Neutrophil (primary cell): ENCODE data around the gene CAPN8.

Experiments
- H3K27ac ChIP-seq: fragments of 200-600 bp; sonication (generic); 2 replicates; pipeline ENCODE4 v1.5.1; 2016; ENCODE audit warnings: mild to moderate bottlenecking, moderate library complexity
- H3K27me3 ChIP-seq: fragments of 200-600 bp; sonication (generic); 2 replicates; pipeline ENCODE4 v1.6.0; 2016; ENCODE audit warnings: mild to moderate bottlenecking
- H3K36me3 ChIP-seq: fragments of 200-600 bp; sonication (generic); 2 replicates; pipeline ENCODE4 v1.5.1; 2017
- H3K4me1 ChIP-seq, 2 experiments: fragments of 200-600 bp in 1 of 2; sonication (generic) in 1 of 2; 1 replicate in 1 of 2; 2 replicates in 1 of 2; pipeline versions ENCODE4 v1.5.1 to v1.6.1; 2013 to 2016; ENCODE audit warnings: low read depth in 1 of 2, low read length in 1 of 2, mild to moderate bottlenecking in 1 of 2, moderate library complexity in 1 of 2; ENCODE audit not compliant: control insufficient read depth in 1 of 2, insufficient read depth in 1 of 2
- H3K4me3 ChIP-seq, 2 experiments: fragments of 200-600 bp in 1 of 2; sonication (generic) in 1 of 2; 1 replicate in 1 of 2; 2 replicates in 1 of 2; pipeline ENCODE4 v1.5.1; 2013 to 2016; ENCODE audit warnings: low read depth in 1 of 2, low read length in 1 of 2, mild to moderate bottlenecking in 1 of 2, moderate library complexity in 1 of 2
- H3K9me3 ChIP-seq: fragments of 200-600 bp; sonication (generic); 2 replicates; pipeline ENCODE4 v1.5.1; 2016
- CTCF ChIP-seq: fragments of 200-600 bp; sonication (generic); IDR thresholded peaks from 2 replicates; pipeline ENCODE4 v1.5.1; 2016; ENCODE audit warnings: antibody characterized with exemption

The CAPN8 gene

GRCh38 chr1:223639331-223639749, 26.2 kb downstream of the CAPN8 start:
- Histone ChIP-seq H3K4me1 (no peaks in the 10 kb centered on the region), H3K36me3 (no peaks in the 10 kb centered on the region), H3K9me3 (no peaks in the 10 kb centered on the region), H3K4me3 (no peak overlapping the region), H3K27me3 (peaks cover 15% of the 10 kb centered on the region), H3K27ac (no peak overlapping the region)
- TF ChIP-seq CTCF: no peak

GRCh38 chr1:223635236-223635635, 30.3 kb downstream of the CAPN8 start:
- Histone ChIP-seq H3K27ac (no peak overlapping the region), H3K27me3 (peaks cover 29% of the 10 kb centered on the region), H3K4me3 (no peak overlapping the region), H3K4me1 (no peaks in the 10 kb centered on the region), H3K9me3 (no peaks in the 10 kb centered on the region), H3K36me3 (no peaks in the 10 kb centered on the region)
- TF ChIP-seq CTCF: no peak

- Histone ChIP-seq H3K36me3 (no peaks in the 10 kb centered on the region), H3K4me3 (no peak overlapping the region), H3K27me3 (peaks cover 36% of the 10 kb centered on the region), H3K4me1 (no peaks in the 10 kb centered on the region), H3K27ac (no peak overlapping the region), H3K9me3 (no peaks in the 10 kb centered on the region)
- TF ChIP-seq CTCF: no peak
These were observed 31.1 kb downstream of the CAPN8 start for GRCh38 chr1:223634423-223634822.

- no peak overlapping the region for H3K27ac ChIP-seq
- H3K4me3 ChIP-seq: no peak overlapping the region
- no peaks in the 10 kb centered on the region for H3K9me3 ChIP-seq
- peaks cover 30% of the 10 kb centered on the region for H3K27me3 ChIP-seq
- TF ChIP-seq CTCF: no peak
- no peaks in the 10 kb centered on the region for H3K36me3 ChIP-seq
- H3K4me1 ChIP-seq: no peaks in the 10 kb centered on the region
These were observed 33.5 kb downstream of the CAPN8 start for GRCh38 chr1:223631956-223632355.

- Histone ChIP-seq H3K4me3 (no peak overlapping the region), H3K27ac (no peak overlapping the region), H3K36me3 (no peaks in the 10 kb centered on the region), H3K9me3 (no peaks in the 10 kb centered on the region), H3K27me3 (peaks cover 30% of the 10 kb centered on the region), H3K4me1 (no peaks in the 10 kb centered on the region)
- no peak for TF ChIP-seq CTCF
These were observed 34.0 kb downstream of the CAPN8 start for GRCh38 chr1:223631473-223631872.

- TF ChIP-seq CTCF: no peak
- no peaks in the 10 kb centered on the region for H3K36me3 ChIP-seq
- no peaks in the 10 kb centered on the region for H3K4me1 ChIP-seq
- no peaks in the 10 kb centered on the region for H3K9me3 ChIP-seq
- H3K27ac ChIP-seq: no peak overlapping the region
- no peak overlapping the region for H3K4me3 ChIP-seq
- peaks cover 30% of the 10 kb centered on the region for H3K27me3 ChIP-seq
These were observed 36.4 kb downstream of the CAPN8 start for GRCh38 chr1:223629126-223629457.
